Hepatocyte (in vitro differentiated cells): Measurements from ENCODE around the gene MBLAC1. TPM values are rescaled to one million over a fixed set of nuclear protein-coding genes. Genes with fewer than 3 reads are reported as not detected.

Experiments used
- DNase-seq: peaks from one replicate; pipeline ENCODE4 v3.0.0-alpha.2; 2016; ENCODE audit warnings: low spot score
- H2AFZ ChIP-seq: fragments of 200-600 bp; sonication (generic); 2 replicates; pipeline ENCODE4 v1.6.0; 2016; ENCODE audit warnings: antibody characterized with exemption, mild to moderate bottlenecking
- H3K27ac ChIP-seq: fragments of 200-600 bp; sonication (generic); 2 replicates; pipeline ENCODE4 v1.5.1; 2016; ENCODE audit warnings: mild to moderate bottlenecking
- H3K27me3 ChIP-seq: fragments of 200-600 bp; sonication (generic); 2 replicates; pipeline ENCODE4 v1.6.1; 2016
- H3K36me3 ChIP-seq: fragments of 200-600 bp; sonication (generic); replicated peaks from 2 replicates; pipeline ENCODE4 v1.5.1; 2016; ENCODE audit warnings: low read depth; ENCODE audit not compliant: insufficient read depth
- H3K4me1 ChIP-seq: fragments of 200-600 bp; sonication (generic); 2 replicates; pipeline ENCODE4 v1.5.1; 2016; ENCODE audit warnings: mild to moderate bottlenecking, moderate library complexity; ENCODE audit not compliant: insufficient read depth
- H3K4me2 ChIP-seq: fragments of 200-600 bp; sonication (generic); 2 replicates; pipeline ENCODE4 v1.6.0; 2016
- H3K4me3 ChIP-seq: fragments of 200-600 bp; sonication (generic); 2 replicates; pipeline ENCODE4 v1.5.1; 2016; ENCODE audit warnings: mild to moderate bottlenecking
- H3K79me2 ChIP-seq: fragments of 200-600 bp; sonication (generic); 2 replicates; pipeline ENCODE4 v1.6.0; 2017; ENCODE audit warnings: mild to moderate bottlenecking
- H3K9me2 ChIP-seq: fragments of 200-600 bp; sonication (generic); replicated peaks from 2 replicates; pipeline ENCODE4 v1.6.0; 2017; ENCODE audit warnings: mild to moderate bottlenecking; ENCODE audit not compliant: insufficient read depth
- H3K9me3 ChIP-seq: fragments of 200-600 bp; sonication (generic); 2 replicates; pipeline ENCODE4 v1.5.1; 2016; ENCODE audit warnings: low read depth, mild to moderate bottlenecking
- H4K20me1 ChIP-seq: fragments of 200-600 bp; sonication (generic); 2 replicates; pipeline ENCODE4 v1.6.0; 2016; ENCODE audit warnings: mild to moderate bottlenecking; ENCODE audit not compliant: insufficient read depth, poor library complexity, severe bottlenecking
- EZH2 ChIP-seq: fragments of 200-600 bp; sonication (generic); IDR thresholded peaks from 2 replicates; pipeline ENCODE4 v1.6.1; 2016; ENCODE audit warnings: antibody characterized with exemption, mild to moderate bottlenecking, borderline replicate concordance
- EZH2phosphoT487 ChIP-seq: fragments of 200-600 bp; sonication (generic); IDR thresholded peaks from one replicate; pipeline ENCODE4 v1.6.1; 2018; ENCODE audit warnings: antibody characterized with exemption, mild to moderate bottlenecking, low read depth, moderate library complexity; ENCODE audit not compliant: unreplicated experiment, severe bottlenecking
- WGBS: methylation state at CpG from one replicate; pipeline ENCODE4 v1.1.6; 2016; ENCODE audit warnings: low lambda C conversion rate; ENCODE audit errors: missing lambda C conversion rate; 5-methylcytosine and 5-hydroxymethylcytosine counted together
- polyA plus RNA-seq: library from polyadenylated mRNA; unstranded; fragments of >200 nt; fragmentation: Nextera tagmentation; extraction: Ambion mirVana; gene quantifications from 2 replicates; pipeline ENCODE4 v1.2.1, GENCODE V29; 2016
- total RNA-seq: library from RNA; depleted of rRNA; stranded (reverse); fragments of >200 nt; gene quantifications from 2 replicates; pipeline ENCODE4 v1.2.3, GENCODE V29; 2014
- TF ChIP-seq, protein P1 (sequence below): fragments of 200-600 bp; sonication (generic); IDR thresholded peaks from 2 replicates; pipeline ENCODE4 v1.5.1; 2016; ENCODE audit warnings: antibody characterized with exemption, mild to moderate bottlenecking; ENCODE audit not compliant: poor library complexity

MBLAC1 gene
- total and polyA plus RNA-seq, 2 experiments from 2014 or later: 2.7 to 4.5 TPM

DNA sequence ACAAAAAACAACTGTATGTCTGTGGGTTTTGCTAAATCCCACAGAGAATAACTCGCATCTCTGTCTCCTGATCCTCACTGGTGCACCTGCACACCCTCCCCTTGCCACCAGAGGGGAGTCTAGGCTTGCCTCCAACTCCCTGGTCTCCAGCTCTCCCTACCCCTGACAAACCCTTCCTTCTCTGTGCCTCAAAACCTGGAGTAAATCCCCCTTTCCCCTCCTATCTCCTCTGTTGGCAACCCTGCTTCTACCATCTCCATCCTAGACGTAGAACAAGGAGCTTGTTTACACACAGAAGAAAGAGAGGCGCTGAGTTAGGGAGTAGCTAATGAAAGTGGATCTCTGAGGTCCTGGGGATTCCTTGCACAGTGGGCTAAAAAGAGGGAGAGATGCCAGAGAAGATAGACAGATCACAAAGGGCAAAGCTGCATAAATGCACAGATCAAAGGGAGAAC is 6.0 kb downstream of the MBLAC1 start:
- peak; percentile 81 for DNase-seq
- Histone ChIP-seq H3K9me3 (no peaks in the 10 kb centered on the region), H3K79me2 (no peaks in the 10 kb centered on the region), H3K27me3 (no peaks in the 10 kb centered on the region), H3K4me2 (no peak overlapping the region), H2AFZ (no peak overlapping the region), H3K4me3 (no peak overlapping the region), H3K4me1 (peaks cover 7% of the 10 kb centered on the region), H3K9me2 (no peaks in the 10 kb centered on the region), H3K36me3 (no peaks in the 10 kb centered on the region), H4K20me1 (no peaks in the 10 kb centered on the region), H3K27ac (no peak overlapping the region)
- 18% methylated on average over 3 of the region's 3 CpGs for WGBS
- TF ChIP-seq, protein P1, sequence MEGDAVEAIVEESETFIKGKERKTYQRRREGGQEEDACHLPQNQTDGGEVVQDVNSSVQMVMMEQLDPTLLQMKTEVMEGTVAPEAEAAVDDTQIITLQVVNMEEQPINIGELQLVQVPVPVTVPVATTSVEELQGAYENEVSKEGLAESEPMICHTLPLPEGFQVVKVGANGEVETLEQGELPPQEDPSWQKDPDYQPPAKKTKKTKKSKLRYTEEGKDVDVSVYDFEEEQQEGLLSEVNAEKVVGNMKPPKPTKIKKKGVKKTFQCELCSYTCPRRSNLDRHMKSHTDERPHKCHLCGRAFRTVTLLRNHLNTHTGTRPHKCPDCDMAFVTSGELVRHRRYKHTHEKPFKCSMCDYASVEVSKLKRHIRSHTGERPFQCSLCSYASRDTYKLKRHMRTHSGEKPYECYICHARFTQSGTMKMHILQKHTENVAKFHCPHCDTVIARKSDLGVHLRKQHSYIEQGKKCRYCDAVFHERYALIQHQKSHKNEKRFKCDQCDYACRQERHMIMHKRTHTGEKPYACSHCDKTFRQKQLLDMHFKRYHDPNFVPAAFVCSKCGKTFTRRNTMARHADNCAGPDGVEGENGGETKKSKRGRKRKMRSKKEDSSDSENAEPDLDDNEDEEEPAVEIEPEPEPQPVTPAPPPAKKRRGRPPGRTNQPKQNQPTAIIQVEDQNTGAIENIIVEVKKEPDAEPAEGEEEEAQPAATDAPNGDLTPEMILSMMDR: peak; percentile 81
- TF ChIP-seq EZH2phosphoT487: no peak
- no peak for TF ChIP-seq EZH2

DNA sequence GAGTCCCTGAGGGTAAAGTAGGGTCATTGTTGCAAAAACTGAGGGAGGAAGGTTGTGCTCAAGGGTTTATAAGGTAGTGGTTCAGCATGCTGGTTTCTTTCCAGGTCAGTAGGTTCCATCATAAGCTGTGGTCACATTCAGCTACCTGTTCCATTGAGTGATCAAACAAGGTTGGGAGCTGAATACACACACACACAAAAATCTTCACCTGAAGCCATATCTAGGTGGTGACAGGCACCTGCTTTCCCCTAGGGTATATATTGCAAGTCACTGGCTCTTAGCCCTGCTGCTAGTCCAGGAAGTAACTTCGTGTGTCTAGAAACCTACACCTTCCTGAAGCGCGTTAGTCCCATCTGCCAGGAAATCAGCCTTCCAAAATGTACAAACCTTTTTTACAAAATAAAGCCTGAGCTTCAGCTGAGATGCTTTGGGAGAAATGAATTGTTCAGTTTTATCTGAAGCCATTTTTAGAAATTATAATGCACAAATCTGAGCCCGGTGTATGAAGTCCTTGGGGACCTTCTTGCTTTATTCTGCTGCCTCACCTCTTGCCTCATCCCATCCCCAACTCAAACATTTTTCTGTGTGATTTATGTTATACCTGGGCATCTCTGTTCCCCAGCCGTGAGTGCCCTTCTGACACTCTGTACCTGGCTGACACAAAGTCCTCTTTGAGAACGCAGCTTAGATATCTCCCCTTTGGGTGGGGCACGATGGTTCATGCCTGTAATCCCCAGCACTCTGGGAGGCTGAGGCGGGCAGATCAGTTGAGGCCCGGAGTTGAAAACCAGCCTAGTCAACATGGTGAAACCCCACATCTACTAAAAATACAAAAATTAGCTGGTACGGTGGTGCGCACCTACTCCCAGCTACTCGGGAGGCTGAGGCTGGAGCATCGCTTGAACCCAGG is 11.3 kb downstream of the MBLAC1 start:
- 91% methylated on average over 13 of the region's 13 CpGs for WGBS
- H3K79me2 ChIP-seq: no peaks in the 10 kb centered on the region
- no peak overlapping the region for H3K4me2 ChIP-seq
- no peaks in the 10 kb centered on the region for H3K9me3 ChIP-seq
- TF ChIP-seq EZH2: no peak
- TF ChIP-seq, protein P1: no peak
- no peak for TF ChIP-seq EZH2phosphoT487
- H3K36me3 ChIP-seq: no peaks in the 10 kb centered on the region
- no peaks in the 10 kb centered on the region for H3K9me2 ChIP-seq
- H4K20me1 ChIP-seq: no peaks in the 10 kb centered on the region
- DNase-seq: no peak
- no peak overlapping the region for H3K4me3 ChIP-seq
- H3K4me1 ChIP-seq: no peaks in the 10 kb centered on the region
- no peak overlapping the region for H2AFZ ChIP-seq
- H3K27me3 ChIP-seq: no peaks in the 10 kb centered on the region
- no peak overlapping the region for H3K27ac ChIP-seq

DNA sequence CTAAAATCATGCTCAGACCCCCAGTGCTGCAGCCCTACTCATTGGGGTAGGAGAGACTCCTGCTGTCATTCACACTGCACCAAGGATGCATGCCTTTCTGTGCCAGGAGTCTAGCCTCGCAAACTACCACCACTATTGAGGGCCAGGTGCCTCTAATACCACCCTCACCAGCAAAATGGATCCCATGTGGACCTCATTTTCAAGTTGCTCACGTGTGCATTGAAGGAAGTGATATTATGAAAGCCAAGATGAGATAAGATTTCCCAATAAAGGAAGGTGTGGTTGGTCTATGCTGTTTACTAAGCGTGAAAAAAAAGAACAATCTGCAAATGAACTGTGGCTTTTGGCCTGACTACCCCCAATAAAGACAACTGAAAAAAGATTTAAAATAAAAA is 14.8 kb downstream of the MBLAC1 start:
- Histone ChIP-seq H3K9me3 (no peaks in the 10 kb centered on the region), H4K20me1 (no peaks in the 10 kb centered on the region), H3K4me1 (no peaks in the 10 kb centered on the region), H3K79me2 (no peaks in the 10 kb centered on the region), H3K9me2 (no peaks in the 10 kb centered on the region), H3K36me3 (no peaks in the 10 kb centered on the region), H3K27ac (peak overlapping the region; percentile 70), H2AFZ (no peak overlapping the region), H3K27me3 (no peaks in the 10 kb centered on the region), H3K4me2 (no peak overlapping the region), H3K4me3 (no peak overlapping the region)
- no peak for DNase-seq
- 62% methylated on average over 3 of the region's 3 CpGs for WGBS
- TF ChIP-seq, protein P1: no peak
- TF ChIP-seq EZH2: no peak
- TF ChIP-seq EZH2phosphoT487: no peak
